OCI-LY1 (cell line): ENCODE data around the gene RPS19BP1.

ENCODE experiments used
- CTCF ChIP-seq: fragments of 200-600 bp; sonication (generic), shearing (Covaris generic); IDR thresholded peaks from 2 replicates; pipeline ENCODE4 v1.5.1; 2017; ENCODE audit warnings: mild to moderate bottlenecking, antibody characterized with exemption, low read length, moderate library complexity, mixed read lengths
- EZH2 ChIP-seq: fragments of 200-600 bp; sonication (generic), shearing (Covaris generic); IDR thresholded peaks from 2 replicates; pipeline ENCODE4 v1.8.0; 2017; ENCODE audit warnings: borderline replicate concordance, mixed run types, mild to moderate bottlenecking, antibody characterized with exemption, low read length, moderate library complexity, mixed read lengths

GRCh38 chr22:39577366-39577765 lies 44.8 kb upstream of the RPS19BP1 start:
- TF ChIP-seq CTCF (no peak), EZH2 (no peak)
